HEK293 (cell line): ENCODE data around the gene ZNF416.

Source experiments
- GLI4 ChIP-seq: fragments of 450-650 bp; formaldehyde crosslinking; IDR thresholded peaks from 2 replicates; pipeline ENCODE4 v1.5.1; 2016; ENCODE audit warnings: missing biosample characterization, missing genetic modification characterization
- OVOL3 ChIP-seq: fragments of 450-650 bp; formaldehyde crosslinking; IDR thresholded peaks from 2 replicates; pipeline ENCODE4 v1.5.1; 2016; ENCODE audit warnings: missing biosample characterization, missing genetic modification characterization
- TCF7L2 ChIP-seq: IDR thresholded peaks from 2 replicates; pipeline ENCODE4 v1.6.1; 2011; ENCODE audit warnings: low read depth, mild to moderate bottlenecking, inconsistent platforms, low read length, moderate library complexity, borderline replicate concordance
- ZBTB21 ChIP-seq: fragments of 450-650 bp; formaldehyde crosslinking; IDR thresholded peaks from 2 replicates; pipeline ENCODE4 v1.5.1; 2017; ENCODE audit warnings: missing biosample characterization, missing genetic modification characterization
- ZBTB8A ChIP-seq: fragments of 450-650 bp; formaldehyde crosslinking; IDR thresholded peaks from 2 replicates; pipeline ENCODE4 v1.5.1; 2016; ENCODE audit warnings: missing biosample characterization, missing genetic modification characterization
- ZNF114 ChIP-seq: fragments of 450-650 bp; formaldehyde crosslinking; IDR thresholded peaks from 2 replicates; pipeline ENCODE4 v1.5.0; 2017; ENCODE audit warnings: missing biosample characterization, missing genetic modification characterization
- ZNF132 ChIP-seq: fragments of 450-650 bp; formaldehyde crosslinking; IDR thresholded peaks from 2 replicates; pipeline ENCODE4 v1.5.1; 2017; ENCODE audit warnings: missing biosample characterization, missing genetic modification characterization, borderline replicate concordance
- ZNF221 ChIP-seq: fragments of 450-650 bp; formaldehyde crosslinking; IDR thresholded peaks from 2 replicates; pipeline ENCODE4 v1.5.1; 2017; ENCODE audit warnings: missing biosample characterization, missing genetic modification characterization, borderline replicate concordance
- ZNF274 ChIP-seq, 2 experiments: fragments of 200-500 bp in 1 of 2; fragments of 450-650 bp in 1 of 2; sonication (Bioruptor generic) in 1 of 2; formaldehyde crosslinking in 1 of 2; IDR thresholded peaks; 2 replicates each; pipeline versions ENCODE4 v1.5.1 to v1.6.1; 2014 to 2016; ENCODE audit warnings: borderline replicate concordance in 1 of 2, inconsistent platforms in 1 of 2, low read length in 1 of 2, missing biosample characterization in 1 of 2, missing genetic modification characterization in 1 of 2
- ZNF311 ChIP-seq: fragments of 450-650 bp; formaldehyde crosslinking; IDR thresholded peaks from 2 replicates; pipeline ENCODE4 v1.5.1; 2017; ENCODE audit warnings: missing biosample characterization, missing genetic modification characterization, borderline replicate concordance
- ZNF677 ChIP-seq: fragments of 450-650 bp; IDR thresholded peaks from 2 replicates; pipeline ENCODE4 v1.5.0; 2018; ENCODE audit warnings: missing biosample characterization, mild to moderate bottlenecking, missing genetic modification characterization, moderate library complexity
- ZNF777 ChIP-seq: fragments of 450-650 bp; formaldehyde crosslinking; IDR thresholded peaks from 2 replicates; pipeline ENCODE4 v1.5.1; 2017; ENCODE audit warnings: missing biosample characterization, missing genetic modification characterization, borderline replicate concordance
- TF ChIP-seq, protein P1 (sequence below): fragments of 450-650 bp; formaldehyde crosslinking; IDR thresholded peaks from 2 replicates; pipeline ENCODE4 v1.5.1; 2016; ENCODE audit warnings: missing biosample characterization, missing genetic modification characterization

DNA sequence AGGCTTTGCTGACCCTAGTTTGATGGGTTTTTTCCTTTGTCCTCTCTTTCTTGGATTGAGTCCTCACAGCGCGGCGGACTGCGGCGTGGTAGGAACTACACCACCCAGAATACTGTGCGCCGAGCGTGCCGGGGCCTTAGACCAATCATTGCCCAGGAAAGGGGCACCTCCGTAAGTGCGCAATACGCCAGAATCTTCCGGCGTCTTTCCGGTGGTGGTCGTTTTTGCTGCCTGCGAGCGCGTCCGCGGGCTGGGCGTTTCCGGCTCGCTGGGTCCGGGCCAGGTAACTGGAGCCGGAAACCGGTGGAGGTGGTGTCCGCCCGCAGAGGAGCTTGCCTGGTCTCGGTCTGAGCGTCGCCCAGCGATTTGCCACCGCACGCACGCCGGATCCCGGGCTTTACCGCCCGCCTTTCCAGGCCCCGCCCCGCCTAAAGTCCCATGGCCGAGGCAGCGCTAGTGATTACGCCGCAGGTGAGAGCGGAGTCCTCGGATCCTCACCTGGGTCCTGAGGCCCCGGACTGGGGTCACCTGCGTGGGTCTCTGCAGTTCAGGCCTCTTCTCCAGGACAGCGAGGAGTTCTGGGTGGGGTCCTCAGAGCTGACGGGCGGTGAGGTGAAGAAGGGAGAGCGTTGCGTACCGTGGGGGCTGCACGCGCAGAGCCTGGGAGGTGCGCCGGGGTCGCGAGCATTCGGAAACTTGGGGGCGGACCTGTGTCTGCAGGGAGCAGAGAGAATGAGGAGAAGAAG lies 51.4 kb downstream of the ZNF416 start, which contains the start of gene ZNF549:
- TF ChIP-seq, protein P1, sequence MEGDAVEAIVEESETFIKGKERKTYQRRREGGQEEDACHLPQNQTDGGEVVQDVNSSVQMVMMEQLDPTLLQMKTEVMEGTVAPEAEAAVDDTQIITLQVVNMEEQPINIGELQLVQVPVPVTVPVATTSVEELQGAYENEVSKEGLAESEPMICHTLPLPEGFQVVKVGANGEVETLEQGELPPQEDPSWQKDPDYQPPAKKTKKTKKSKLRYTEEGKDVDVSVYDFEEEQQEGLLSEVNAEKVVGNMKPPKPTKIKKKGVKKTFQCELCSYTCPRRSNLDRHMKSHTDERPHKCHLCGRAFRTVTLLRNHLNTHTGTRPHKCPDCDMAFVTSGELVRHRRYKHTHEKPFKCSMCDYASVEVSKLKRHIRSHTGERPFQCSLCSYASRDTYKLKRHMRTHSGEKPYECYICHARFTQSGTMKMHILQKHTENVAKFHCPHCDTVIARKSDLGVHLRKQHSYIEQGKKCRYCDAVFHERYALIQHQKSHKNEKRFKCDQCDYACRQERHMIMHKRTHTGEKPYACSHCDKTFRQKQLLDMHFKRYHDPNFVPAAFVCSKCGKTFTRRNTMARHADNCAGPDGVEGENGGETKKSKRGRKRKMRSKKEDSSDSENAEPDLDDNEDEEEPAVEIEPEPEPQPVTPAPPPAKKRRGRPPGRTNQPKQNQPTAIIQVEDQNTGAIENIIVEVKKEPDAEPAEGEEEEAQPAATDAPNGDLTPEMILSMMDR (tag by site-specific recombination): no peak
- no peak for TF ChIP-seq ZNF311 (tag by site-specific recombination)
- no peak for TF ChIP-seq ZNF132 (tag by site-specific recombination)
- TF ChIP-seq ZBTB8A (tag by site-specific recombination): peak; percentile 23; the same call in 1 of the 2 replicates
- TF ChIP-seq ZNF114: no peak
- no peak for TF ChIP-seq TCF7L2
- peak; percentile 87 for TF ChIP-seq ZBTB21 (tag by site-specific recombination)
- TF ChIP-seq ZNF221: no peak
- TF ChIP-seq ZNF677 (tag by site-specific recombination): no peak
- no peak for TF ChIP-seq GLI4 (tag by site-specific recombination)
- no peak for TF ChIP-seq ZNF777 (tag by site-specific recombination)
- TF ChIP-seq OVOL3 (tag by site-specific recombination): no peak
- no peak for TF ChIP-seq ZNF274 (IDR thresholded peaks at IDR 0.05; ENCODE audit: low read length)
- TF ChIP-seq ZNF274 (tag by site-specific recombination; IDR thresholded peaks at IDR 0.05; ENCODE audit: borderline replicate concordance): 0 out of 2 replicates have a peak, but pooled peaks have one; percentile 34
